HG02943 (cell line): ENCODE results near the gene SETDB2.
A peak's percentile ranks its signal among the peaks of the same experiment; 100 is the strongest.

ENCODE experiments used
- ATAC-seq: cut with Tn5 transposase; IDR thresholded peaks from one replicate; pipeline ENCODE4 v1.9.1; 2021; ENCODE audit warnings: mild to moderate bottlenecking, low read depth, moderate library complexity; ENCODE audit not compliant: unreplicated experiment

Gene SETDB2, protein sequence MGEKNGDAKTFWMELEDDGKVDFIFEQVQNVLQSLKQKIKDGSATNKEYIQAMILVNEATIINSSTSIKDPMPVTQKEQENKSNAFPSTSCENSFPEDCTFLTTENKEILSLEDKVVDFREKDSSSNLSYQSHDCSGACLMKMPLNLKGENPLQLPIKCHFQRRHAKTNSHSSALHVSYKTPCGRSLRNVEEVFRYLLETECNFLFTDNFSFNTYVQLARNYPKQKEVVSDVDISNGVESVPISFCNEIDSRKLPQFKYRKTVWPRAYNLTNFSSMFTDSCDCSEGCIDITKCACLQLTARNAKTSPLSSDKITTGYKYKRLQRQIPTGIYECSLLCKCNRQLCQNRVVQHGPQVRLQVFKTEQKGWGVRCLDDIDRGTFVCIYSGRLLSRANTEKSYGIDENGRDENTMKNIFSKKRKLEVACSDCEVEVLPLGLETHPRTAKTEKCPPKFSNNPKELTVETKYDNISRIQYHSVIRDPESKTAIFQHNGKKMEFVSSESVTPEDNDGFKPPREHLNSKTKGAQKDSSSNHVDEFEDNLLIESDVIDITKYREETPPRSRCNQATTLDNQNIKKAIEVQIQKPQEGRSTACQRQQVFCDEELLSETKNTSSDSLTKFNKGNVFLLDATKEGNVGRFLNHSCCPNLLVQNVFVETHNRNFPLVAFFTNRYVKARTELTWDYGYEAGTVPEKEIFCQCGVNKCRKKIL

GRCh38 chr13:49443704-49444523 is at the start of gene SETDB2, which contains the start of gene CAB39L:
Gene SETDB2 (plus strand): TSS chr13:49444274. CDS start chr13:49451894, 7,620 bp downstream.
Gene CAB39L (minus strand): TSS chr13:49444064. CDS start chr13:49382910, 61,154 bp downstream.
- ATAC-seq: peak; percentile 94

DNA sequence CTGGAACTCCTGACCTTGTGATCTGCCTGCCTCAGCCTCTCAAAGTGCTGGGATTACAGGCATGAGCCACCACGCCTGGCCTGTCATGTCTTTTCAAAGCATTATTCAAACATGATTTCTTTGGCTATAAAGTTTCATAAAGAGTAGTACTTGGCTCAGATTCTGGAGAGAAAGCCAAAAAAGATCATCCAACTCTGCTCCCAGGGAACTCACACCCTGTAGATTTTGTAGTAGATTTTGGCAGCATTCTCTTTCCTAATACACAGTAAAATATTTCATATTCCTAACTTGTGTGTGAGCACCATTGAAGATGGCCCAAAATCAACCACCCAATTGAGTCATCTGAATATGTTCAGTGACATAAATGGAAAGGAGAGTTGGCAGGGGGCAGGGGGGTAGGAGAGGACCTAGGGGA is 48.6 kb upstream of the SETDB2 start:
- no peak for ATAC-seq

DNA sequence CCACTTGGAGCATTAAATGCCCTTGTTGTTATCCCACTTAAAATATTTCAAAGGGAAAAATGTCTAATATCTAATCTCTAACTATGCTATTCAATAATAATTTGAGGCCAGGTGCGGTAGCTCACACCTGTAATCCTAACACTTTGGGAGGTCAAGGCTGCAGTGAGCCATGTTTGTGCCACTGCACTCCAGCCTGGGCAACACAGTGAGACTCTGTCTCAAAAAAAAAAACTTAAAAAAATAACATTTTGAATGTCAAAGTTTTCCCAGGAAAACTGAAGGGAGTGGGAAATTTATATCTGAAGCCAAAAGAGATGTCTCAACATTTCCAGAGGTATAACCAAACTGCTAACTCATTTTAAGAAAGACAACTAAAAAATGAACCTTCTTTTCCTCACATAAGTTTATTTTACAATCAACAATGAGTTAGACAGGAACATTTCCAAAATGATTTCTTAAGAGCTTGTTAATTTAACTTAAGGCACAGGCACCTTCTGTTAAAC is 48.1 kb upstream of the SETDB2 start:
- ATAC-seq: no peak

DNA sequence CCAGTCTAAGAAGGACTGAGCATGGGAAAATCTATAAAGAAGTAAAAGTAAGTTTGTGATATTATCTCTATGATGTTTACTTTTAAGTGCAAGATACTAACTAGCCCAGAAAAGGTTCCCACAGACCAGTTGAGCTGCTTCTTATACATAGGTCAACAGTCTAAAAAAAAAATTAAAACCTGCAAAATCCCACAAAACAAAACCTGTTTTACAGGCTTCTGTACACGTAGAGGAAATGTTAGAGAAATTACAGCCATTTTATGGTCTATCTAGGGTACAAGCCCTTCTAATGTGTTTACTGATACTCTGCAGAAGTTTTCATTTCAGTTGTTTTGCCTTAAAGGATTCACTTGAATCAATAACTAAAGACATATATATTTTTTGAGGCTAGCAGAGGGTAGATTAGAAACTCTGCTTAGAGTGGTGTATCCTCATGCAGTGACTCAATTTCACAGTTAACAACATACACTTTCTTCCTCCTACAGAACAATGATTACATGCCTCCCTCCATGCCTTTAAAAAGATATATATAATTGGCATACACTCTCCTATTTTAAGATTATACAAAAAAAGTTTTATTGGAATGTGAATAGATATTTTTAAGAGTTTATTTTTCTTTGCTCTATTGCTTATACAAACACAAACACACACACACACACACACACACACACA is 44.1 kb upstream of the SETDB2 start:
- ATAC-seq: no peak

DNA sequence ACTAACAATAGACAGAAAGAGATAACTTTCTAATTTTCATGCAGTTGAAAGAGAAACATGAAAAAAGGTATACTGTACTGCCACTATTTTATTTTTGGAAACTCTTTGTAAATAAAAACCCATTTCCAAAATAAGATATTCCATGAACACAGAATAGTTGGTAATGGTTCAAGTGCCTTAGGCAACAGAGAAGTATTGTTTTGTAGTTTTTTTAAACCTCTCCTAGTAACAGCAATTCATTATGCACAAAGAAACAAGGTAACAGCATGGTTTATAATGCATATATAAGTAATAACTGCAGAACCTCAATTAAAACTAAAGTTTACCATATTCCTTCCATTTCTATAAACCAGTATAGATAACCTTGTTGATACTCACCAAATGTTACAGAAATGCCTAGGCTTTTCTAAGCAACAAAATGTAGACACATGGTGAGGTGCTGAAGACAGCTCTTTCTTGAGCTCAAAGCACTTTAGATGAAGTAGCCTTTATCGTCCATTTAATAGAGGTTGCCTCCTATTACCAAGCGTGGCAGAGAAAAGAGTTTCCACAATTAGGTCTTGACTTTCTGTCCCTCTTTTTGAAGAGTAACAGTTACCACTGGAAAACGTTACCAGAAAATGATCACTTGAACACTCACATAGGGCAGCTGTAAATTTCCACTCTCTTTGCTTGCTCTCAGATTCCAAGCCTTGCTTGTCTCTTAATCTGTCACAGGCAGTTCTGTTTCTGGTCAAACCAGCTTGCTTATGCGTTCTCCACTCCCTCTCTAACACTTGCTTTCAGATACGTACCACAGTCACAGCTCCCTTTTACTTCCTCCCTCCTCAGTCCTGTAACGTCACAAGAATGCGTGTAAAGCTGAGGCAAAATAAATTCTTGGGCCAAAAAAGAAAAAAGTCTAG is 43.1 kb upstream of the SETDB2 start:
- ATAC-seq: no peak

DNA sequence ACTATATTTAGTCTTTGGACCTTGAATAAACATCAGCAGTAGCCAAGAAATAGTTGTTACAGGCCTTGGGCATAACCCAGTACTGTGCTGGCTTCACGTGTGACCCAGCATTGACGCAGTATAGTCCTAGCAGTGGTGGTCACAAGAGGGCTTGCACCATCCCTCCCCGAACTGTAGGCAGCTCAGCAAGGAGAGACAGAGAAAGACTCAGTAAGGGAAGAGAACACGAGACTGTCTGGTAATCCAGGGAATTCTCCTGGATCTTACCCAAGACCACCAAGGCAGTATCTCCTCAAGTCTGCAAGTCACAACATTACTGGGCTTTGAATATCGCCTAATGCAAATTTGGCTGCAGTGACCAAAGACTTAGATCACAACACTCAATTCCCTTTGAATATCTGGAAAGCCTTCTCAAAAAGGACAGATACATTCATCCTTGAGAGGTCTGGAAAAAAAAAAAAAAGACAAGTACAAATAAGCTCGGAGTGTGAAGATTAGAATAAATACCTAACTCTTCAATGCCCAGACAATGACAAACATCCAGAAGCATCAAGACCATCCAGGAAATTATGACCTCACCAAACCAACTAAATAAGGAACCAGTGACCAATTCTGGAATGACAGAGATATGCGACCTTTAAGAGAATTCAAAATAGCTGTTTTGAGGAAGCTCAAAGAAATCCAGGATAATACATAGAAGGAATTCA is 39.9 kb upstream of the SETDB2 start:
- no peak for ATAC-seq

- no peak for ATAC-seq
These were observed 39.4 kb upstream of the SETDB2 start for GRCh38 chr13:49404703-49405020.

GRCh38 chr13:49407068-49407467 is 37.0 kb upstream of the SETDB2 start:
- no peak for ATAC-seq

- ATAC-seq: no peak
These were observed 36.1 kb upstream of the SETDB2 start for GRCh38 chr13:49407936-49408335.

- ATAC-seq: no peak
These were observed 35.1 kb upstream of the SETDB2 start for GRCh38 chr13:49409008-49409407.

GRCh38 chr13:49410006-49410405 is 34.1 kb upstream of the SETDB2 start:
- ATAC-seq: no peak

DNA sequence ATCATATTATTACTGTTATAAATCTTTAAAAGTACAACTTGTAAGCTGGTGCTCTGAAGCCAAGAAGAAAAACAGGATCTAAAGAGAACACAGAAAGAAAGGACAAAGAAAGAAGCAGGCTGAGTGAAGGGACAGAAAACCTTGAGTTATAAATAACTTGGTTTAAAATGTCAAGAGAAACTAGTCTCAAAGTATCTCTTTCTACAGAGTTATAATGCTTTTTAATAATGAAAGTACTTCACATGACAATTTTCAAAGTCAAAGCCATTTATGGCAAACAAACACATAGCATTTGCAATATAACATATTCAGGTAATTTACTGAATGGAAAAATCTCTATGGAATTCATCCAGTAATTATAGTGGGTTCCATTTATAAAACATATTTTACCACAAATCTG is 33.6 kb upstream of the SETDB2 start:
- ATAC-seq: no peak

GRCh38 chr13:49411353-49411752 is 32.7 kb upstream of the SETDB2 start:
- no peak for ATAC-seq

GRCh38 chr13:49412749-49413148 is 31.3 kb upstream of the SETDB2 start:
- ATAC-seq: no peak

DNA sequence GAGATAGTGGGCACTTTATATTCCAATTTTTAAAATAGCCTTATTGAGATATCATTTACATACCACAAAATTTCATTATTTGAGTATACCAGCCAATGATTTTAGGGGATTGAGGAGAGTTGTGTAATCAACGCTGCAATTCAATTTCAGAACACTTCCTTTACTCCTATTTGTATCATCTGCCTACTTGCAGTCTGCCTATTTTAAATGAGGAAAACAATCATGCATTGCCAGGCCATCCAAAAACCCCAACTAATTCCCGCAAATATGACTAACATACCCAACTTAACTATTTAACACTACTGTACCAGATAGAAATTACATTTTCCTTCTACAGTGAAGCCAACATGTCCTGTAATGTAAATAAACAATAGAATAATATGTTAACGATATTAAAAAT is 26.9 kb upstream of the SETDB2 start:
- no peak for ATAC-seq

GRCh38 chr13:49418206-49418605 is 25.9 kb upstream of the SETDB2 start:
- ATAC-seq: no peak

DNA sequence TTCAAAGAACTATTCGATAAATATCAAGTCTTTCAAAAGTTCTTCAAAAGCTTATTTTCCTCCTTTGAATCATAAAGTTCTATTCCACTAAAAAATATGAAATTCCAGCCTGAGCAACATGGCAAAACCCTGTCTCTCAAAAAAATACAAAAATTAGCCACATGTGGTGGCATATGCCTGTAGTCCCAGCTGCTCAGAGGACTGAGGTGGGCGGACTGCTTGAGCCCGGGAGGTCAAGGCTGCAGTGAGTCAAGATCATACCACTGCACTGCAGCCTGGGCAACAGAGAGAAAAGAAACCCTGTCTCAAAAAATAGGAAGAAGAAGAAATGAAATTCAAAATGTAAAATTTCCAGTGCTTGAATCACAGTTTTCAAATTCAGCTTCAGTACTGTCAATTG is 24.8 kb upstream of the SETDB2 start:
- no peak for ATAC-seq

GRCh38 chr13:49421391-49421790 is 22.7 kb upstream of the SETDB2 start:
- ATAC-seq: no peak
